GM18507 (cell line): Measurements from ENCODE around the gene TBRG4.

Experiments used
- DNase-seq: peaks from one replicate; pipeline ENCODE4 v3.0.0; 2011; ENCODE audit warnings: low read depth; ENCODE audit not compliant: insufficient read length; ENCODE audit errors: extremely low spot score
- FAIRE-seq: peaks from 2 replicates; lab custom pipeline; 2011; peaks lifted over from hg19 to GRCh38; lab: Jason Lieb, UNC

The TBRG4 gene

DNA sequence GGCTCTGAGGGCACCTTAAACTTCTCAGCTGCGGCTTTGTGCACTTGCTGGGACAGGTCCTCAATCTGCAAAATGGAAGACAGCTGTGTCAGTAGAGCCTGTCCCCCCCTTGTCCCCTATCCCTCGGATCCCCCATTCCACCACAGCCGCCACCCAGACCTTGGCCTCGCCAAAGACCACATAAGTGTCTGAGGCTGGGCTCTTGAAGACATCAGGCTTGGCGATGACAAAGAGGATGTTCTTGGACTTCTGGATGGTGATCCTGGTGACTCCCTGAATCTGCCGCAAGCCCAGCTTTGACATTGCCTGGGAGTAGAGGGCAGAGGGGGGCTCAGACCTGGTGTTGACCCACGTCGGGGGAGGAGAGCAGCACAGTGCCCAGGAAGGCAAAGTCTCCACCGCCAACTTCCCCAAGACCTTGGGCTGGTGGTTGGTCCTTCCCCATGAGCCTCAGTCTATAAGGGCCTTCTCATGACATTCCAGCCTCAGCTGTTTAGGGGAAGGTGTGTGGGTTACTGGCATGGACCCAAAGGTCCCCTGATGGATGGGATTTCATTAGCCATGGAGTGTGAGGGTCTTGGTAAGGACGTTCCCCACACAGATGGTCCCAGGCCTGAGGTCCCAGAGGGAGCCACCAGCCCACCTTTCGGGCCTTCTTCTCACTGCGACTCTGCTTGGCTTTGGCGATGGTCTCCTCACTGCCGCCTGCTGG lies 30.4 kb downstream of the TBRG4 start:
- no peak for FAIRE-seq

GRCh38 chr7:45080265-45080957 lies 31.1 kb downstream of the TBRG4 start:
- DNase-seq (no peak), FAIRE-seq (no peak)

More for the DNA sequence above, 30.4 kb downstream of the TBRG4 start:
- no peak for DNase-seq

DNA sequence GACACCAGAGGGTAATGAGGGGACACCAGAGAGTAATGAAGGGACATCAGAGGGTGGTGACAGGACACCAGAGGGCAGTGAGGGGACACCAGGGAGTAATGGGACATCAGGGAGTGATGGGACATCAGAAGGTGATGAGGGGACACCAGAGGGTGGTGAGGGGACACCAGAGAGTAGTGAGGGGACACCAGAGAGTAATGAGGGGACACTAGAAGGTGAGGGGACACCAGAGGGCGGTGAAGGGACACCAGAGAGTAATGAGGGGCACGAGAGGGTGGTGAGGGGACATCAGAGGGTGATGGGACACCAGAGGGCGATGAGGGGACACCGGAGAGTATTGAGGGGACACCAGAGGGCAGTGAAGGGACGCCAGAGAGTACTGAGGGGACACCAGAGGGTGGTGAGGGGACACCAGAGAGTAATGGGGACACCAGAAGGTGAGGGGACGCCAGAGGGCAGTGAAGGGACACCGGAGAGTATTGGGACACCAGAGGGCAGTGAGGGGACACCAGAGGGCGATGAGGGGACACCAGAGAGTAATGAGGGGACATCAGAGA lies 33.3 kb downstream of the TBRG4 start:
- FAIRE-seq, result no peak

DNA sequence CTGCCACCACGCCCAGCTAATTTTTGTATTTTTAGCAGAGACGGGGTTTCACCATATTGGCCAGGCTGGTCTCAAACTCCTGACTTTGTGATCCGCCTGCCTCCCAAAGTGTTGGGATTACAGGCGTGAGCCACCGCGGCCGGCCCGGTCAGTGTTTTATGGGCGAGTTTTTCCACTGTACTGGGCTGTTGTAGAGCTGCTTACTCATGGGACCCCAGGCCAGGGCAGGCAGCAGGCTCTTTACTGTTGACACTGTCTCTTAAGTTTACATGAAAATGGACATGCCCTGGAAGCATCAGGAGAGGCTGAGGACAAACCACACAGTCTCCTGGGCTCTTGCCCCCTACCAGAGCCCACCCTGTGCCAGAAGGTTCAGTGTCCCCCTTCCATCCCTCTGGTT lies 33.9 kb downstream of the TBRG4 start:
- FAIRE-seq, result no peak
- no peak for DNase-seq

More for the DNA sequence above, 33.3 kb downstream of the TBRG4 start:
- DNase-seq, result no peak

DNA sequence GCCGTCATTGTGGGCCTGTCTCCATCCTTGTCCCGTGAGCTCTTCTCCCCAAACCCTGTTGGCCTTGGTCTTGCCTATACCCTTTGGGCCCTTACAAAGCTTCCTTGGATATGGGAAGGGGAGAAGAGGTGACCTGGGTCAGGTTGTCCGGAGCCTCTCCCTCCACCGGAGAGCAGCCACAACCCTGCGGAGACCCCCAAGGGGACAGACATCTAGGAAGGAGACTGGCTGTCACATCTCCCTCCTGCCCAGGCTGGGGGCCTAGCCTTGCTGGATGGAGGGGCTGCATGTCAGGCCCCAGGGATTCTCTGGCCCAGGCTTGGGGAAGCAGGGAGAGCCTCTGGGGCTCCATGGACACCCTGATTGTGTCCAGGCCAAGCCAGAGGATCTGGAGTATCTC lies 34.6 kb downstream of the TBRG4 start:
- no peak for DNase-seq
- no peak for FAIRE-seq

- no peak for DNase-seq
- no peak for FAIRE-seq
Measured at GRCh38 chr7:45075871-45076796, 35.4 kb downstream of the TBRG4 start.

GRCh38 chr7:45075355-45075644 lies 36.2 kb downstream of the TBRG4 start:
- no peak for DNase-seq
- no peak for FAIRE-seq

DNA sequence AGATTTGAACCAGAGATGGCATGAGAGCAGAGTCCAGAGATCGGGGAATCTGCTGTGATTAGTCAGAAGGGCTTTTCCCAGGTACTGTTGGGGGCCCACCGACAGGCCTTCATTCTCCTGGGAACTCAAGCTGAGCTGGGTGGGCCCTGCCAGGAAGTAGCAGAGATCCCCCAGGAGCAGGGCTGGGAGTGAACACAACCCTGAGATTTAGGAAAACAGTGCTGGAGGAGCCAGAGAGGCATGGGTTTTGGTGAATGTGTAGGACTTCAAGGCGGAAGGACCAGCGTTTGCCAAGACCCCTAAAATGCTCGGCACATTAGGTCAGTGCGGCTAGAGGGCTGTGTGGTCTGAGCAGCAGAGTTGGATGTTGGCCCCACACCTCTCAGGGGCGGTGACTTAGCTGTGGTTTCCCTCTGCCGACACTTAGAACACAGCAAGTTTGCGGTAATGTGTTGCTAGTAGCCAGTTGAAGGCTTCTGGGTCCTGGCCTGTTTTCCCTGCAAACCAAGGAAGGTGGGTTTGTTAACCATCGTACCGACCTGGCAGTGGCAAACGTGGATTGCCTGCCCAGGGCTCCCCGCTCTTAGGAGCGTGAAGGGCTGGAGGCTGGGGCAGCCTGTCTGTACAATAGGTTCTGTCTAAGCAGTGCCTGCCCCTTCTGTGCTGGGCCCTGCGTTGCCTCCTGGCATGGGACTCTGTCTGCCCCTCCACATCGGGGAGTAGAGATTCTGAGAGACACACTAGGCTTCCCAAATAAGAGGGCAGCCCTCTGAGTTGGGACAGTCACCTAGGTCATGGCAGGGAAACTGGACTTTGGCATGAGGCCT lies 36.8 kb downstream of the TBRG4 start:
- DNase-seq, result no peak

DNA sequence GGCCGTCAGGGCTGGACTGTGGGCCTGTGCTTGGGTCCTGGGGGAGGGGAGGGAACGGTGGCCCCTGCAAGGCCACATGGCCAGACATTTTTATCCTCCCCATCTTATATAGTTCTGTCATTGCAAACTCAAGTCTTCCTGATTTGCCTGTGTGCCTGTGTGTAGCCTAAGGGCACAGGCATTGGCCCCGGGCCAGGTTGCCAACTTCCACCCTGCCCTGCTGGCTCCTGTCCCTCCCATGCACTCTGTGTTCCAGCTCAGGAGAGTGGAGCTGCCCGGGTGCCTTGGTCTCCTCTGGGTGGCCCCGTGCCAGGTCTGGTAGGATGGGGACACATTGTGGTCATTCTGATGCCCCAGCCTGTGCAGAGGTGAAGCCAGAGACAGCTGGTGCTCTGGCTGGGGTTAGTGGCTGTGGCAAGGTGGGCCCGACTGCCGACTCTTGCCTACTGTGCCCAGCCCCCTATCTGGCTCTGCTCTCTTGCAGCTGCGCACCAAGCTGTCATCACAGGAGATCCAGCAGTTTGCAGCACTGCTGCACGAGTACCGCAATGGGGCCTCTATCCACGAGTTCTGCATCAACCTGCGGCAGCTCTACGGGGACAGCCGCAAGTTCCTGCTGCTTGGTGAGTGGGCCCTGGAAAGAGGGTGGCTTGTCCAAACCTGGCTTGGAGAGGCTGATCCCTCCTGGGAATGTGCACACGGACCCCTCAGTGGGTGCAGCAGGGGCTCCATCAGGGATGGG lies 37.5 kb downstream of the TBRG4 start:
- no peak for FAIRE-seq
- no peak for DNase-seq

More for the DNA sequence above, 36.8 kb downstream of the TBRG4 start:
- no peak for FAIRE-seq

GRCh38 chr7:45073031-45073785 lies 38.3 kb downstream of the TBRG4 start:
- no peak for DNase-seq
- no peak for FAIRE-seq

DNA sequence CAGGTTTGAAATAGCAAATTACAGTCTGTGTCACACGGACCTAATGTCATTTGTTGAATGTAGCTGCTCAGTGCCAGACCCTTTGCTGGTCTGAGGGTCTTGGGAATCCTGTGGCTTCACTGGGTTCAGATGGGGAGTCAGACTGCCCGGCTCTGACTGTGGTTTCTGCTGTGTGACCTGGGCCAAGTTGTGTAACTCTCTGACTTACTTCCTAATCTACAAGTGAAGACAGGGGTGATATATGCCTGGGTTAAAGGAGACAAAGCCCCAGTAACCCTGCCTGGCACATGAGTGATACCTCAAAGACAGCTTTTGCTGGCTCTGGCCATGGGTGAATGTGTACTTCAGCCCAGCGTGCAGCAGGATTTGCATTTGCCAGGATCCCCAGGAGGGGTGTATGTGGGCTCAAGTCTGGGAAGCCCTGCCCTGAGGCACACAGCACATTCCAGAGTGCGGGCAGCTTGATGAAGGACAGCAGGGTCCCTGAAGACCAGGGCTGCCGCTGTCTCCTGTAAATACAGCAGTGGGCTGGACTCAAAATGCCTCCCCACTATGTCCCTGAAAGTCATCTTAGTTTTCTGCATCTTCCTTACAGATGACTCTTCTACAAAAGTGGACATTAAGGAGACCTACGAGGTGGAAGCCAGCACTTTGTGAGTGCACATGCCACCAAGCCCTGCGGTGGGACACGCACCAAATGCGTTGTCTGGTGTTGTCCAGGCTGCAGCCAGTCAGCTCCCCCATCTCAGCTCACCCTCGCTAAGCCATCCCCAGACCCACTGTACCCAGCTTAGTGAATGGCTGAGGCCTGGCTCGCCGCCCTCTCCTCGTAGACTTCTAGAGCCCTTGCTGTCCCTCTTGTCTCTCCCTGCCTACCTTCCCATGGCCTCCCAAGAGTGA lies 39.1 kb downstream of the TBRG4 start:
- FAIRE-seq (no peak), DNase-seq (no peak)

DNA sequence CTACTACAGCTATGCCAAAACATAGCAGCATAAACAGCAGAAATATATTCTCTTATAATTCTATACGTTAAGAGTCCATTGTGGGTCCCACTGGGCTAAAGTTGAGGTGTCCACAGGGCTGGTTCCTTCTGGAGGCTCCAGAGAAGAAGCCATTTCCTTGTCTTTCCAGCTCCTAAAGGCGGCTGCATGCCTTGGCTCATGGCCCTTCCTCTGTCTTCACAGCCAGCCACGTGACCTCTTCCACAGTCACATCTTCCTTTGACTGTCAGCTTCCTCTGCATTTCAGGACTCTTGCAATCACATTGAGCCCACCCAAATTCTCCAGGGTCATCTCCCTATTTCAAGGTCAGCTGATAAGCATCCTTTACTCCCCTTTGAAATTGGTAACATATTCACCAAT lies 40.0 kb downstream of the TBRG4 start:
- DNase-seq, result no peak
- FAIRE-seq, result no peak

DNA sequence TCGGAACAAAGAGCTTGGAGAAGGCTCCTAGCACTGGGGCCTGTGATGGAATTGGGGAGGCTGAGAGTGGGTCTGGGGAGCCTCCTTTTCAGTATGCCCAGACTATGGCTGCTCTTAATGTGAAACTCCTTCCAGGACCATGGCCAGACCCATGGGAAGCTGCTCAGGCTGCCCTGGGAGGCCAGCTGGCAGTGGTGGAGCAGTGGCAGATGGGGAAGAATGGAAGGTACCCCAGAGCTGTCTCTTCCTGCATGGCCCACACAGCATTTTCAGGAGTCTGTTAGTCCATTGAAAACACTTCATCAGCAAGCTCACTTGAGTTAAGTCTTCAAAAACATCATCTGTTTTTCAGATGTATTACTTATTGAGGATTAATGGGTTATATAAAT lies 41.2 kb downstream of the TBRG4 start:
- FAIRE-seq, result no peak
- no peak for DNase-seq

DNA sequence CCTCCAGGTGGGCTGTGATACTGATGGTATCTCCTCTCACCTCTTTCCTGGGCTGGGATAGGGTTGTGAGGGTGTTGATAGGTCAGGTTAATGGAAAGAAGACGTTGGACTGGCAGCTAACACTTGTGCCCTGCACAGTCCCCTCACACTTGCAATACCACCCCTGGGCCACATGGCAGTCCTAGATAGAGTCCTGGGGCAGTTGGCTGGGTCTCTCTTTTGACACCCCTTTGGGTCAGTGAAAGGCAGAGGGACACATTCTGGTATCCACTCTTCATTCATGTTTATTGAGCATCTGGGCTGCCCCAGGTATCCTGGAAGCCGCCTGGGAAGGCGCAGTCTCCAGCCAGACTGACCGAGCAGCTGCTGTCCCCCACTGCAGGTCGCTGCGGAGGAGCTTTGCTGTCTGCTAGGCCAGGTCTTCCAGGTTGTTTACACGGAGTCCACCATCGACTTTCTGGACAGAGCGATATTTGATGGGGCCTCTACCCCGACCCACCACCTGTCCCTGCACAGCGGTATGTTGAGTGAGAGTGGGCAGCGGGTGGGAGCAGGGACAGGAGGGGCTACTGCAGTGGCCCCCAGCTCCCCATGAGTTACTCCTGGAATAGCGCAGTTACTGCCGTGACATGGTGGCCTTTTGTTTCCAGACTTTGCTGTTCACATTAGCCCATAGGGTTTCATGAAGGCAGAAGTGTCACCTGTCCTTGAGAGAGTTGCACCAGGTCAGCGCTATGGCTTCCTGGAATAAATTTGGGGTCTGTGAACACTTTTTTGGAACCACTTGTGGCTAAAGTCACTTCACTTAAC lies 41.8 kb downstream of the TBRG4 start:
- DNase-seq, result no peak
- FAIRE-seq, result no peak

DNA sequence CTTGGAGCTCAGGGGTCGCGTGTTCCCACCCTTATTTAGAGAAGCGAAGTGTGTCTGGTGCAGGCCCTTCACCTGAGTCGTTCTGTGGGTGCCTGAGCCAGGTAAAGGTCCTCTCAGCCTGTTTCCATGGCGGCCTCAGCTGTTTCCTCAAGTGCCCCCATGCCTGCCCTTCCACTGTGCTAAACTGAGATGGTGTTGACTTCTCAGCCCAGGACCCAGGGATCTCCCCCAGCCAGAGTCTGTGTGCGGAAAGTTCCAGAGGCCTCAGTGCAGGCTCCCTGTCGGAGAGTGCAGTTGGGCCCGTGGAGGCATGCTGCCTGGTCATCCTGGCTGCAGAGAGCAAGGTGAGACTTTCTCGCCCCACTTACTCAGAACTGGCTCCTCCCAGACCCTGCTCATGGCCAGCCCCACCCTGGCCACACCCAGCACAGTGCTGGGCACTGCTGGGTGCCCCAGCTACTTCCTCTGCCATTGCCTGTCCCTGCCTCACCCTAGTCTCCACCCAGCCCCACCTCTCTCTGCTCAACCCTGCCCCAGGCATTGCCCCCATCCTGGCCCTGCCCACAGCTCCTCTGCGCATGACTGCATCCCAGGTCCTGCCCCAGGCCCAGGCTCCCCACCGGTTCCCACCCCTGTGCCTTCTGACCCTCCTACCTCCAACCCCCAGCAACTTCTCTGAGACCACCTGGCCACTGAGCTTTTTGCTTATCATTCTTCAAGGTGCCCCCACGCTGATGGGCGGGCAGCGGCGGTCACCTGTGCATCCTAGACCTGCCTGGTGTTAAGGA lies 43.1 kb downstream of the TBRG4 start:
- no peak for DNase-seq
- no peak for FAIRE-seq

- no peak for DNase-seq
- no peak for FAIRE-seq
Measured at GRCh38 chr7:45067582-45067981, 43.9 kb downstream of the TBRG4 start.
